Tibial nerve (tissue), 4 donors: ENCODE measurements around the gene MUCL1. TPM values are rescaled to one million over a fixed set of nuclear protein-coding genes. Genes with fewer than 3 reads are reported as not detected.

Source experiments
- DNase-seq, 2 donors: peaks; one replicate each; pipeline ENCODE4 v3.0.0-alpha.2; 2019; ENCODE audit warnings: low spot score in 2 of 2
- H3K27ac ChIP-seq, 4 donors: fragments of 200-600 bp; sonication (generic) in 3 of 4; one replicate each; pipeline ENCODE4 v1.5.1; 2017 to 2019; ENCODE audit warnings: mild to moderate bottlenecking in 1 of 4
- H3K27me3 ChIP-seq, 2 donors: fragments of 200-600 bp; sonication (generic) in 1 of 2; one replicate each; pipeline versions ENCODE4 v1.5.1 to v1.6.0; 2017 to 2019
- H3K36me3 ChIP-seq, 3 donors: fragments of 200-600 bp; sonication (generic); one replicate each; pipeline ENCODE4 v1.5.1; 2018 to 2019
- H3K4me1 ChIP-seq, 4 donors: fragments of 200-600 bp; sonication (generic) in 3 of 4; one replicate each; pipeline ENCODE4 v1.5.1; 2017 to 2019
- H3K4me3 ChIP-seq, 4 donors: fragments of 200-600 bp; sonication (generic) in 3 of 4; one replicate each; pipeline ENCODE4 v1.5.1; 2017 to 2019; ENCODE audit warnings: mild to moderate bottlenecking in 1 of 4, moderate library complexity in 1 of 4
- H3K9me3 ChIP-seq, 4 donors: fragments of 200-600 bp; sonication (generic) in 3 of 4; one replicate each; pipeline ENCODE4 v1.5.1; 2017 to 2019
- EP300 ChIP-seq, 2 donors: sonication (generic); formaldehyde crosslinking; IDR thresholded peaks; one replicate each; pipeline ENCODE4 v1.6.1; 2017; ENCODE audit warnings: antibody characterized with exemption in 2 of 2, mild to moderate bottlenecking in 1 of 2
- POLR2A ChIP-seq, 2 donors: fragments of 450-650 bp; IDR thresholded peaks; one replicate each; pipeline ENCODE4 v1.6.1; 2017; ENCODE audit warnings: antibody characterized with exemption in 2 of 2, mild to moderate bottlenecking in 2 of 2, moderate library complexity in 2 of 2
- whole genome bisulfite sequencing, 2 donors: methylation state at CpG; one replicate each; pipeline ENCODE4 v1.1.5; 2018; 5-methylcytosine and 5-hydroxymethylcytosine counted together
- total RNA-seq, 4 donors: library from RNA; depleted of rRNA; stranded (reverse); fragments of >200 nt; gene quantifications; one replicate each; pipeline ENCODE4 v1.1.0, GENCODE V29; 2016
- TF ChIP-seq, protein P1 (sequence below), 5 experiments: fragments of 200-600 bp in 3 of 5; fragments of 450-650 bp in 2 of 5; sonication (generic) in 3 of 5; IDR thresholded peaks; one replicate each; pipeline ENCODE4 v1.5.1; 2016 to 2019; ENCODE audit warnings: antibody characterized with exemption in 5 of 5, mild to moderate bottlenecking in 3 of 5, moderate library complexity in 2 of 5

The MUCL1 gene
- total RNA-seq, 4 donors from 2014 or later = not detected

DNA sequence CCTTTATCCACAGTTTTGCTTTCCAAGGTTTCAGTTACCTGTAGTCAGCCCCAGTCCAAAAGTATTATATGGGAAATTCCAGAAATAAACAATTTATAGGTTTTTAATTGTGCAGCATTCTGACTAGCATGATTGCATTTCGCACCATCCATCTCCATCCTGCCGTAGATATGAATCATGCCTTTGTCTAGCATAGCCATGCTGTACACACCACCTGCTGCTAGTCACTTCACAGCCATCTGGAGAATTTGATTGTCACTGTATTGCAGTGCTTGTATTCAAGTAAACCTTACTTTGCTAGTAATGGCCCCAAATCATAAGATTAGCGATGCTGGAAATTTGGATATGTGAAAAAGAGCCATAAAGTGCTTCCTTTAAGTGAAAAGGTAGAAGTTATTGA lies 36.0 kb downstream of the MUCL1 start:
- Histone ChIP-seq H3K27me3 (no peaks in the 10 kb centered on the region), H3K36me3 (no peaks in the 10 kb centered on the region), H3K4me1 (no peaks in the 10 kb centered on the region), H3K4me3 (no peak overlapping the region), H3K27ac (no peak overlapping the region), H3K9me3 (no peaks in the 10 kb centered on the region)
- TF ChIP-seq POLR2A (IDR thresholded peaks at IDR 0.05) (no peak), EP300 (IDR thresholded peaks at IDR 0.05) (no peak)
- TF ChIP-seq, protein P1, sequence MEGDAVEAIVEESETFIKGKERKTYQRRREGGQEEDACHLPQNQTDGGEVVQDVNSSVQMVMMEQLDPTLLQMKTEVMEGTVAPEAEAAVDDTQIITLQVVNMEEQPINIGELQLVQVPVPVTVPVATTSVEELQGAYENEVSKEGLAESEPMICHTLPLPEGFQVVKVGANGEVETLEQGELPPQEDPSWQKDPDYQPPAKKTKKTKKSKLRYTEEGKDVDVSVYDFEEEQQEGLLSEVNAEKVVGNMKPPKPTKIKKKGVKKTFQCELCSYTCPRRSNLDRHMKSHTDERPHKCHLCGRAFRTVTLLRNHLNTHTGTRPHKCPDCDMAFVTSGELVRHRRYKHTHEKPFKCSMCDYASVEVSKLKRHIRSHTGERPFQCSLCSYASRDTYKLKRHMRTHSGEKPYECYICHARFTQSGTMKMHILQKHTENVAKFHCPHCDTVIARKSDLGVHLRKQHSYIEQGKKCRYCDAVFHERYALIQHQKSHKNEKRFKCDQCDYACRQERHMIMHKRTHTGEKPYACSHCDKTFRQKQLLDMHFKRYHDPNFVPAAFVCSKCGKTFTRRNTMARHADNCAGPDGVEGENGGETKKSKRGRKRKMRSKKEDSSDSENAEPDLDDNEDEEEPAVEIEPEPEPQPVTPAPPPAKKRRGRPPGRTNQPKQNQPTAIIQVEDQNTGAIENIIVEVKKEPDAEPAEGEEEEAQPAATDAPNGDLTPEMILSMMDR (IDR thresholded peaks at IDR 0.05) = no peak
- WGBS, 2 donors = 70 to 76% methylated on average over 3 of the region's 3 CpGs
- no peak for DNase-seq

GRCh38 chr12:54891717-54892478 lies 37.6 kb downstream of the MUCL1 start:
- H3K27me3 ChIP-seq = no peaks in the 10 kb centered on the region
- WGBS, 2 donors = 55 to 66% methylated on average over 3 of the region's 3 CpGs
- no peaks in the 10 kb centered on the region for H3K36me3 ChIP-seq
- no peak for DNase-seq
- no peaks in the 10 kb centered on the region for H3K9me3 ChIP-seq
- TF ChIP-seq EP300 (IDR thresholded peaks at IDR 0.05) (no peak), POLR2A (IDR thresholded peaks at IDR 0.05) (no peak)
- TF ChIP-seq, protein P1 (IDR thresholded peaks at IDR 0.05) = no peak
- no peak overlapping the region for H3K27ac ChIP-seq
- no peak overlapping the region for H3K4me3 ChIP-seq
- no peaks in the 10 kb centered on the region for H3K4me1 ChIP-seq

Other genes starting within 250 kb of the MUCL1 start
- gene LACRT, start 219.6 kb upstream of the MUCL1 start, total RNA-seq = not detected
- not detected for gene DCD, start 206.2 kb upstream of the MUCL1 start, total RNA-seq
- gene TESPA1, start 130.2 kb downstream of the MUCL1 start, total RNA-seq = 1 to 10 TPM in 1 of 4 donors, under 1 TPM in 2, not detected in 1; 0.42 to 2.8 (median 0.98) TPM
- not detected for gene NEUROD4, start 165.5 kb downstream of the MUCL1 start, total RNA-seq